WTC11 (cell line): Measurements from ENCODE around the gene SERGEF.

Experiments
- CTCF ChIP-seq: fragments of 200-600 bp; IDR thresholded peaks from 2 replicates; pipeline ENCODE4 v1.8.0; 2022; ENCODE audit warnings: antibody characterized with exemption
- ESRRA ChIP-seq: sonication (generic); formaldehyde crosslinking; IDR thresholded peaks from 2 replicates; pipeline ENCODE4 v1.8.1; 2022; ENCODE audit warnings: mild to moderate bottlenecking, missing genetic modification reagents, borderline replicate concordance

- TF ChIP-seq CTCF (peak; percentile 67), ESRRA (CRISPR knock-in tag) (no peak)
Measured at GRCh38 chr11:17972987-17973386, 39.9 kb downstream of the SERGEF start.
